ENCODE results near the gene TMEM14A.
A peak's percentile ranks its signal among the peaks of the same experiment; 100 is the strongest.
"Not testable (repeated sequence)": the region's sequence is repeated elsewhere in the genome, so short reads cannot be mapped to it uniquely, and the experiment has no call there.

The TMEM14A gene

DNA sequence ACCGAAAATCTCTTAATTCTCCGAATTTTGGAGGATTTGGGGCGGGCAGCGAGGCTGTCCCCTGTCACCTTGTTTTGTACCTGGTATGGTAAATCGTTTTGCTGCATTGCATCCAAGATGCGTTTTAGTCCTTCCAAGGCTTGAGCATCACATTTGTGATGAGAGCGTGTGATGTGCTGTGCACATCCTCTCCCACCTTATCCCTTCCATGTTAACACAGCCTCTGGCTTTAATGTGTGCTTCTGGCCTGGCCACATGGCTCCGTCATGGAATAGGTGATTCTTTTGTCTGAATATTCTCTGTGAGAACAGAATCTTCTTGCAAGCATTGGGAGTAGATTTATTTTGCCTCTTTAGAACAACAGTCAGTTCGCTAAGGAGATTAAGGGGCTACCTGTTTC is 763 bp downstream of the TMEM14A start:
- Histone ChIP-seq H3K27ac (no peak overlapping the region), H3K27me3 (ENCODE audit: insufficient read depth, low read depth, severe bottlenecking) (no peaks in the 10 kb centered on the region), H3K36me3 (peaks cover 7% of the 10 kb centered on the region), H3K4me3 (ENCODE audit: low read depth, low read length) (peak overlapping the region; percentile 84), H3K9me3 (ENCODE audit: severe bottlenecking) (no peaks in the 10 kb centered on the region)
- TF ChIP-seq, protein P1, sequence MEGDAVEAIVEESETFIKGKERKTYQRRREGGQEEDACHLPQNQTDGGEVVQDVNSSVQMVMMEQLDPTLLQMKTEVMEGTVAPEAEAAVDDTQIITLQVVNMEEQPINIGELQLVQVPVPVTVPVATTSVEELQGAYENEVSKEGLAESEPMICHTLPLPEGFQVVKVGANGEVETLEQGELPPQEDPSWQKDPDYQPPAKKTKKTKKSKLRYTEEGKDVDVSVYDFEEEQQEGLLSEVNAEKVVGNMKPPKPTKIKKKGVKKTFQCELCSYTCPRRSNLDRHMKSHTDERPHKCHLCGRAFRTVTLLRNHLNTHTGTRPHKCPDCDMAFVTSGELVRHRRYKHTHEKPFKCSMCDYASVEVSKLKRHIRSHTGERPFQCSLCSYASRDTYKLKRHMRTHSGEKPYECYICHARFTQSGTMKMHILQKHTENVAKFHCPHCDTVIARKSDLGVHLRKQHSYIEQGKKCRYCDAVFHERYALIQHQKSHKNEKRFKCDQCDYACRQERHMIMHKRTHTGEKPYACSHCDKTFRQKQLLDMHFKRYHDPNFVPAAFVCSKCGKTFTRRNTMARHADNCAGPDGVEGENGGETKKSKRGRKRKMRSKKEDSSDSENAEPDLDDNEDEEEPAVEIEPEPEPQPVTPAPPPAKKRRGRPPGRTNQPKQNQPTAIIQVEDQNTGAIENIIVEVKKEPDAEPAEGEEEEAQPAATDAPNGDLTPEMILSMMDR (IDR thresholded peaks at IDR 0.05; ENCODE audit: low read depth, low read length) = no peak
- no peak for DNase-seq

DNA sequence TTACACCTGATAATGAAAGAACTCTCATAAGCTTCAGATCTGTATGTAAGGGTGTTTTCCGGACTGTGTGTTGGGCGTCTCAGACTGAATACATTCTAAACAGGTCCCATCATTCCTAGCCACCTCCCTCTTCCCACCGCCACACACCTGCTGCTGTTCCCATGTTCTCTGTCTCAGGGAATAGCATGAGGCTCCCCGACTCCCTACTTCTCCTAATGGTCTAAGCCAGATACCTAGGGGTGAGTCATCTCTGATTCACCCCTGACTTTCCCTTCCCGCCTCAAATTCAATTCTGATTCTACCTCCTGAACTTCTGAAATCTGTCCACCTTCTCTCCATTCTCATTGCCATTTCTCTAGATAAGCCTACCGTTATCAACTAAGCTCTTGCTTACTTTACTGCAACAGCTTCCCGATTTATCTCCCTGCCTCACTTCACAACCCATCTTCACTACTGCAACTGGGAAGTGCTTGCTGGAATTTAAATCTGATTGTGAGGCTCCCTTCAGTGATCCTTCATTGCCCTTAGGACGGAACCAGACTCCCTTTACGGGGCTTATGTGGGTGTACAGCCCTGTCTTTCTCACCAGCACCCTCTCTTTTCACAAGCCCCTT is 1.6 kb downstream of the TMEM14A start:
- TF ChIP-seq, protein P1 (IDR thresholded peaks at IDR 0.05; ENCODE audit: low read depth, low read length) = no peak

DNA sequence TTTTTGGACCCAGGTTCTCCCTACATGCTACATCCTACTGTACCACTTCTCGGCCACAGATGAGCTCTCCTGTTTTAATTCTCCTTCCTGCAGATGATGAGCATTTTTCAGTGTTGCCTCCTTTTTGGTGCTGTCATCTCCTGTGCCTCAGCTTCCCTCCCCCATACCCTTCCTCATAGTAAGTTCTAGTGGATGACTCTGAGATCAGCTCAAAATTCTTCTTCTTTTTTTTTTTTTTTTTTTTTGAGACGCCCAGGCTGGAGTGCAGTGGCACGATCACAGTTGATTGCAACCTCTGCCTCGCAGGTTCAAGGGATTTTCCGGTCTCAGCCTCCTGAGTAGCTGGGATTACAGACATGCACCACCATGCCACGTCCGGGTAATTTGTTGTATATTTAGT is 3.8 kb downstream of the TMEM14A start:
- Histone ChIP-seq H3K9me3 (ENCODE audit: severe bottlenecking) (no peaks in the 10 kb centered on the region), H3K27ac (no peak overlapping the region), H3K27me3 (ENCODE audit: insufficient read depth, low read depth, severe bottlenecking) (no peaks in the 10 kb centered on the region), H3K36me3 (peaks cover 16% of the 10 kb centered on the region), H3K4me3 (ENCODE audit: low read depth, low read length) (no peak overlapping the region)
- TF ChIP-seq, protein P1 (IDR thresholded peaks at IDR 0.05; ENCODE audit: low read depth, low read length) = no peak
- no peak for DNase-seq

More for the DNA sequence above, 1.6 kb downstream of the TMEM14A start:
- Histone ChIP-seq H3K27ac (no peak overlapping the region), H3K27me3 (ENCODE audit: insufficient read depth, low read depth, severe bottlenecking) (no peaks in the 10 kb centered on the region), H3K9me3 (ENCODE audit: severe bottlenecking) (no peaks in the 10 kb centered on the region), H3K36me3 (peaks cover 6% of the 10 kb centered on the region), H3K4me3 (ENCODE audit: low read depth, low read length) (no peak overlapping the region)
- no peak for DNase-seq

DNA sequence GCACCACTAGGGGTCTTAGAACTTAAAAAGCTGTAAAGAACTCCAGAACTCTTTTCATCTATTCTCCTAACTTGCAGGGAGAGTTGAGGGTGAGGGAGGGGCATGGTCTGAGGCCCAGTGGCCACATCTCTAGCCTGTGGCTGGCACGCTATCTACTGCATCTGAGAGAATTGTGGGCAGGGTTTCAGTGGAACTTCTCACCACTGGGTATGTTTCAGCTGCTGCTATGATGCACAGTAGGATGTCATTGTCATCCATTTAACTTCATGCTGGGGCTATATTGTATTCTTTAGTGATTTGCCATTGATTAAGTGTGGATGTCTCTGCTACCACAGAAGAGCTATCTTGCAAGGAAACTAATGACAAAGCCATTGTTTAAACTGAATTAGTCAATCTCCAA is 4.5 kb downstream of the TMEM14A start:
- DNase-seq = no peak
- Histone ChIP-seq H3K27me3 (ENCODE audit: insufficient read depth, low read depth, severe bottlenecking) (no peaks in the 10 kb centered on the region), H3K9me3 (ENCODE audit: severe bottlenecking) (no peaks in the 10 kb centered on the region), H3K36me3 (peaks cover 16% of the 10 kb centered on the region), H3K27ac (no peak overlapping the region), H3K4me3 (ENCODE audit: low read depth, low read length) (no peak overlapping the region)
- TF ChIP-seq, protein P1 (IDR thresholded peaks at IDR 0.05; ENCODE audit: low read depth, low read length) = no peak

DNA sequence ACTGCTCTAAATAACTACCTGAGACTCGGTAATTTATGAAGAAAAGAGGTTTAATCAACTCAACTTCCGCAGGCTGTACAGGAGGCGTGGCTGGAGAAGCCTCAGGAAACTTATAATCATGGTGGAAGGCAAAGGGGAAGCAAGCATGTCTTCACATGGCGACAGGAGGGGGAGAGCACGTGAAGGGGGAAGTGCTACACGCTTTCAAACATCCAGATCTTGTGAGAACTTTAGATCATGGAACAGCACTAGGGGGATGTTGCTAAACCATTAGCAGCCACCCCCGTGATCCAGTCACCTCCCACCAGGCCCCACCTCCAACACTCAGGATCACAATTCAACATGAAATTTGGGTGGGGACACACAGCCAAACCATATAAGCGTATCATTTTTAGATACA is 5.7 kb downstream of the TMEM14A start:
- not testable (repeated sequence) for DNase-seq; H3K27ac ChIP-seq; H3K4me3 ChIP-seq (ENCODE audit: low read depth, low read length); H3K27me3 ChIP-seq (ENCODE audit: insufficient read depth, low read depth, severe bottlenecking); H3K9me3 ChIP-seq (ENCODE audit: severe bottlenecking)
- H3K36me3 ChIP-seq = peaks cover 16% of the 10 kb centered on the region

DNA sequence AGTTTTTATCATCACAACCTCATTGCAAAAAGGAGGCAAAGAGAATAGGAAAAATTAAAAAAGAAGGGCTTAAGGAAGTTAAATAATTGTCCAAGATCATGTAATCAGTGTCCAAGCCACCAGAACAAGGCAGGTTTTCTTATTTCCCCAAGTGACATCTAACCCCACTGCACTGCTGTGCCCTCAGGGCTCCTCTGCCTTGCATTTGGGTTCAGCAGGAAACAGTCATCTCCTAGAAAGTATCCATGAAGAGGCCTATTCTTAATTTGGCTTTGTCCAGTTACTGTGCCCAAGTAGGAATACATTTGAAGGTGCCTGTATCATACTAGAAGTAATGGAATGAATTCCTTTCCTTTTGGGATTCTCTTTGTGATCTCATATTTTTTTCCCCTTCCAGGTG is 10.5 kb downstream of the TMEM14A start:
- Histone ChIP-seq H3K27ac (no peak overlapping the region), H3K27me3 (ENCODE audit: insufficient read depth, low read depth, severe bottlenecking) (no peaks in the 10 kb centered on the region)
- TF ChIP-seq, protein P1 (IDR thresholded peaks at IDR 0.05; ENCODE audit: low read depth, low read length) = no peak

More for the DNA sequence above, 10.5 kb downstream of the TMEM14A start:
- H3K36me3 ChIP-seq = peaks cover 38% of the 10 kb centered on the region
- DNase-seq = no peak
- no peaks in the 10 kb centered on the region for H3K9me3 ChIP-seq (ENCODE audit: severe bottlenecking)
- H3K4me3 ChIP-seq (ENCODE audit: low read depth, low read length) = no peak overlapping the region
